Panc1 (cell line): ENCODE measurements around the gene APMAP. TPM values are rescaled to one million over a fixed set of nuclear protein-coding genes. Genes with fewer than 3 reads are reported as not detected.
A peak's percentile ranks its signal among the peaks of the same experiment; 100 is the strongest.
"Not testable (repeated sequence)": the region's sequence is repeated elsewhere in the genome, so short reads cannot be mapped to it uniquely, and the experiment has no call there.

Source experiments
- ATAC-seq: fragments of 200-7000 bp; cut with Tn5 transposase; 2 replicates; pipeline ENCODE4 v1.9.1; 2020; ENCODE audit warnings: mild to moderate bottlenecking, moderate library complexity
- BruUV-seq: library from RNA; stranded (reverse); fragments of 400-500 nt; replicated peaks from 2 replicates; lab custom pipeline; 2021; lab: Mats Ljungman, UMichigan
- CTCF ChIA-PET: fragments of 300-600 bp; sonication (Branson Sonifier 250); formaldehyde crosslinking; loops from one replicate; lab custom pipeline; 2022; ENCODE audit warnings: antibody characterized with exemption; lab: Charles Lee
- POLR2A ChIA-PET: fragments of 300-600 bp; sonication (Branson Sonifier 250); formaldehyde crosslinking; loops from one replicate; lab custom pipeline; 2022; ENCODE audit warnings: antibody characterized with exemption; lab: Charles Lee
- DNase-seq: peaks from one replicate; pipeline ENCODE4 v3.0.0-alpha.2; 2010; ENCODE audit warnings: low read depth, low spot score
- H3K27ac ChIP-seq: 2 replicates; pipeline ENCODE4 v1.5.1; 2011; ENCODE audit warnings: mild to moderate bottlenecking, low read length, inconsistent platforms
- H3K27me3 ChIP-seq: fragments of 200-500 bp; sonication (Bioruptor generic); 2 replicates; pipeline ENCODE4 v1.6.0; 2014; ENCODE audit warnings: low read length, inconsistent platforms; ENCODE audit not compliant: control insufficient read depth, insufficient read depth
- H3K36me3 ChIP-seq: fragments of 200-500 bp; sonication (Bioruptor generic); 2 replicates; pipeline ENCODE4 v1.5.1; 2014; ENCODE audit warnings: inconsistent platforms, mild to moderate bottlenecking, low read length, moderate library complexity; ENCODE audit not compliant: control insufficient read depth, insufficient read depth
- H3K4me1 ChIP-seq: 2 replicates; pipeline ENCODE4 v1.5.1; 2011; ENCODE audit warnings: inconsistent platforms, mild to moderate bottlenecking, low read length, moderate library complexity; ENCODE audit not compliant: control insufficient read depth, insufficient read depth
- H3K4me3 ChIP-seq, 2 experiments: 2 replicates each; pipeline ENCODE4 v1.5.1; 2011 to 2012; ENCODE audit warnings: low read depth in 2 of 2, low read length in 2 of 2, mild to moderate bottlenecking in 2 of 2, inconsistent platforms in 1 of 2, moderate library complexity in 1 of 2
- H3K9me3 ChIP-seq: fragments of 200-500 bp; sonication (Bioruptor generic); 2 replicates; pipeline ENCODE4 v1.5.1; 2014; ENCODE audit warnings: low read depth, mild to moderate bottlenecking, inconsistent platforms, low read length, moderate library complexity; ENCODE audit not compliant: control insufficient read depth, insufficient read depth
- POLR2AphosphoS5 ChIP-seq: IDR thresholded peaks from 2 replicates; pipeline ENCODE4 v1.6.1; 2012; ENCODE audit warnings: mild to moderate bottlenecking, low read depth, low read length, moderate library complexity
- SIN3A ChIP-seq: IDR thresholded peaks from 2 replicates; pipeline ENCODE4 v1.6.1; 2012; ENCODE audit warnings: low read depth, mild to moderate bottlenecking, low read length, moderate library complexity, borderline replicate concordance; ENCODE audit not compliant: insufficient read depth
- TCF7L2 ChIP-seq: IDR thresholded peaks from 2 replicates; pipeline ENCODE4 v1.6.1; 2011; ENCODE audit warnings: mild to moderate bottlenecking, low read depth, low read length, inconsistent platforms
- in situ Hi-C: cut with HindIII; loops from 2 replicates; pipeline ENCODE4 v1.10.0; 2016; ENCODE audit warnings: low sequenced_read_pairs, low pct_unique_long_range_greater_than_20kb
- intact Hi-C: fragments of 100-400 bp; cut with micrococcal nuclease; formaldehyde crosslinking; loops from one replicate; pipeline ENCODE4 v1.10.0; 2022; ENCODE audit not compliant: unreplicated experiment
- total RNA-seq: library from RNA; stranded (reverse); gene quantifications from one replicate; pipeline ENCODE4 v1.2.1, GENCODE V29; 2021; ENCODE audit not compliant: unreplicated experiment
- TF ChIP-seq, protein P1 (sequence below): fragments of 450-650 bp; IDR thresholded peaks from 2 replicates; pipeline ENCODE4 v1.5.1; 2017; ENCODE audit warnings: mild to moderate bottlenecking
- TF ChIP-seq, protein P2 (sequence below), 2 experiments: IDR thresholded peaks; 2 replicates each; pipeline ENCODE4 v1.6.1; 2011 to 2012; ENCODE audit warnings: low read depth in 2 of 2, control low read depth in 1 of 2, low read length in 1 of 2, mild to moderate bottlenecking in 1 of 2, moderate library complexity in 1 of 2; ENCODE audit not compliant: insufficient read depth in 1 of 2

APMAP gene
- total RNA-seq, 1 experiment from 2014 or later: 165 TPM

DNA sequence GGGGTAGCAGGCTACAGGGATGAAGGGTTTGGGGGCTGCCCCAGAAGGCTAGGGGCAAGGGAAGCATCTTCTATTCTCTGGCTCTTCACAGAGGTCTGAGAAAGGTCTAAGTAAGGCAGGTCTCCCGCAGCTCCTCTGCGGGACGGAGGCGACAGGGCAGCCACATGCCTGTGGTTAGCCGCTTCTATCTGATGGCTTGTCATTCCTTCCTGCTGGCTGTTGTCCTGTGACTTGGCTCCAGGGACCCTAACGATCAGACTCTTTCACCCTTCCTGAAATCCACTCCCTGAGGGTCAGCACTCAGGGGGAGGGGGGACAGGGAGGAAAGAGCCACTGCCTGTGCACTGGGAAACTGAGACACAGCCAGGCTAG, 42.8 kb downstream of the APMAP start:
- POLR2A ChIA-PET: no interaction called here
- H3K27ac ChIP-seq: no peak overlapping the region
- no peaks in the 10 kb centered on the region for H3K27me3 ChIP-seq
- DNase-seq: no peak
- peaks cover 3% of the 10 kb centered on the region; the same call in 1 of the 2 replicates for H3K4me1 ChIP-seq
- intact Hi-C loops: no loop called here
- BruUV-seq: no TSS peak
- H3K4me3 ChIP-seq: no peak overlapping the region
- TF ChIP-seq TCF7L2 (no peak), POLR2AphosphoS5 (no peak), SIN3A (no peak)
- TF ChIP-seq, protein P1, sequence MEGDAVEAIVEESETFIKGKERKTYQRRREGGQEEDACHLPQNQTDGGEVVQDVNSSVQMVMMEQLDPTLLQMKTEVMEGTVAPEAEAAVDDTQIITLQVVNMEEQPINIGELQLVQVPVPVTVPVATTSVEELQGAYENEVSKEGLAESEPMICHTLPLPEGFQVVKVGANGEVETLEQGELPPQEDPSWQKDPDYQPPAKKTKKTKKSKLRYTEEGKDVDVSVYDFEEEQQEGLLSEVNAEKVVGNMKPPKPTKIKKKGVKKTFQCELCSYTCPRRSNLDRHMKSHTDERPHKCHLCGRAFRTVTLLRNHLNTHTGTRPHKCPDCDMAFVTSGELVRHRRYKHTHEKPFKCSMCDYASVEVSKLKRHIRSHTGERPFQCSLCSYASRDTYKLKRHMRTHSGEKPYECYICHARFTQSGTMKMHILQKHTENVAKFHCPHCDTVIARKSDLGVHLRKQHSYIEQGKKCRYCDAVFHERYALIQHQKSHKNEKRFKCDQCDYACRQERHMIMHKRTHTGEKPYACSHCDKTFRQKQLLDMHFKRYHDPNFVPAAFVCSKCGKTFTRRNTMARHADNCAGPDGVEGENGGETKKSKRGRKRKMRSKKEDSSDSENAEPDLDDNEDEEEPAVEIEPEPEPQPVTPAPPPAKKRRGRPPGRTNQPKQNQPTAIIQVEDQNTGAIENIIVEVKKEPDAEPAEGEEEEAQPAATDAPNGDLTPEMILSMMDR: no peak
- TF ChIP-seq, protein P2, sequence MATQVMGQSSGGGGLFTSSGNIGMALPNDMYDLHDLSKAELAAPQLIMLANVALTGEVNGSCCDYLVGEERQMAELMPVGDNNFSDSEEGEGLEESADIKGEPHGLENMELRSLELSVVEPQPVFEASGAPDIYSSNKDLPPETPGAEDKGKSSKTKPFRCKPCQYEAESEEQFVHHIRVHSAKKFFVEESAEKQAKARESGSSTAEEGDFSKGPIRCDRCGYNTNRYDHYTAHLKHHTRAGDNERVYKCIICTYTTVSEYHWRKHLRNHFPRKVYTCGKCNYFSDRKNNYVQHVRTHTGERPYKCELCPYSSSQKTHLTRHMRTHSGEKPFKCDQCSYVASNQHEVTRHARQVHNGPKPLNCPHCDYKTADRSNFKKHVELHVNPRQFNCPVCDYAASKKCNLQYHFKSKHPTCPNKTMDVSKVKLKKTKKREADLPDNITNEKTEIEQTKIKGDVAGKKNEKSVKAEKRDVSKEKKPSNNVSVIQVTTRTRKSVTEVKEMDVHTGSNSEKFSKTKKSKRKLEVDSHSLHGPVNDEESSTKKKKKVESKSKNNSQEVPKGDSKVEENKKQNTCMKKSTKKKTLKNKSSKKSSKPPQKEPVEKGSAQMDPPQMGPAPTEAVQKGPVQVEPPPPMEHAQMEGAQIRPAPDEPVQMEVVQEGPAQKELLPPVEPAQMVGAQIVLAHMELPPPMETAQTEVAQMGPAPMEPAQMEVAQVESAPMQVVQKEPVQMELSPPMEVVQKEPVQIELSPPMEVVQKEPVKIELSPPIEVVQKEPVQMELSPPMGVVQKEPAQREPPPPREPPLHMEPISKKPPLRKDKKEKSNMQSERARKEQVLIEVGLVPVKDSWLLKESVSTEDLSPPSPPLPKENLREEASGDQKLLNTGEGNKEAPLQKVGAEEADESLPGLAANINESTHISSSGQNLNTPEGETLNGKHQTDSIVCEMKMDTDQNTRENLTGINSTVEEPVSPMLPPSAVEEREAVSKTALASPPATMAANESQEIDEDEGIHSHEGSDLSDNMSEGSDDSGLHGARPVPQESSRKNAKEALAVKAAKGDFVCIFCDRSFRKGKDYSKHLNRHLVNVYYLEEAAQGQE (IDR thresholded peaks at IDR 0.05; ENCODE audit: insufficient read depth in 1 of 2, low read depth in 2 of 2, low read length in 1 of 2): no peak
- no peaks in the 10 kb centered on the region for H3K36me3 ChIP-seq
- ATAC-seq: peak; percentile 46
- H3K9me3 ChIP-seq: no peaks in the 10 kb centered on the region
- CTCF ChIA-PET: no interaction called here
- in situ Hi-C loops: no loop called here

DNA sequence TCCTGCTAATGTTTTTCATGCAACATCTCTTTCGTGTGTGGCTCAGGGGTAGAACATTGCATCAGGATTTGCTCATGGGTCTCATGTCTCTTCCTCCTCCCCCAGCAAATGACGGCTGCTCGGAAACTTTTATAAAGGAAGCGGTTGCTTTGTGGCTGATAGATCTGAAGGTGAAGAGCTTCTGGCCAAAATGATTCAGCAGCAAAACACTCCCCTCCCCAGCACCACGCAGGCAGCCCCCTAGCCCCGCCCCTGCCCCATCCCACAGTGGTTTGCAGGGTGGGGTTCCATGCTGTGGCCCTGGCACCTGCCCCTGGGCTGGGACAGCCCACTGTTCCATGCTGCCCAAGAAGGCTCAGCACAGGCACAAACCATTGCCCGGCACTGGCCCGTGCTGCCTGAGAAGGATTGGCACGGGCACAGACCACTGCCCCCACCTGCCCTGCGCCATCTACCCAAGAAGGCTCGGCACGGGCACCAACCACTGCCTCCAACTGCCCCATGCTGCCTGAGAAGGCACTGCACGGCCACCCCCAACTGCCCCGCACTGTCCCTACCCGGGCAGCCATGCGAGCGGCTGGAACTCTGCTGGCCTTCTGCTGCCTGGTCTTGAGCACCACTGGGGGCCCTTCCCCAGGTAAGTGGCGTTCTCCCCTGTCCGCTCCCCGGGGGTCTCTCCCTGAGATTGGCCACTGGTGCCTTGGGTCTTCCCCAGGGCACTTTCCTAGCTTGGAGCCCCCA, 43.4 kb downstream of the APMAP start, which contains the start of gene CST7:
Gene CST7 (plus strand): TSS at position 331 of the 741 bp plus-strand sequence. CDS start 237 bp downstream, at position 568.
- no peaks in the 10 kb centered on the region for H3K9me3 ChIP-seq
- DNase-seq: no peak
- H3K36me3 ChIP-seq: no peaks in the 10 kb centered on the region
- peak; percentile 19; the same call in 1 of the 2 replicates for ATAC-seq
- BruUV-seq: no TSS peak
- TF ChIP-seq, protein P2 (IDR thresholded peaks at IDR 0.05; ENCODE audit: insufficient read depth in 1 of 2, low read depth in 2 of 2, low read length in 1 of 2): no peak
- TF ChIP-seq POLR2AphosphoS5 (no peak), TCF7L2 (no peak)
- TF ChIP-seq, protein P1: no peak
- ChIA-PET POLR2A (no interaction called here), CTCF (no interaction called here)
- intact Hi-C loops: no loop called here
- no peaks in the 10 kb centered on the region for H3K27me3 ChIP-seq
- H3K4me1 ChIP-seq: peaks cover 3% of the 10 kb centered on the region; the same call in 1 of the 2 replicates
- H3K27ac ChIP-seq: no peak within 1 kb of the TSS
- H3K4me3 ChIP-seq: no peak within 1 kb of the TSS
- in situ Hi-C loops: no loop called here

DNA sequence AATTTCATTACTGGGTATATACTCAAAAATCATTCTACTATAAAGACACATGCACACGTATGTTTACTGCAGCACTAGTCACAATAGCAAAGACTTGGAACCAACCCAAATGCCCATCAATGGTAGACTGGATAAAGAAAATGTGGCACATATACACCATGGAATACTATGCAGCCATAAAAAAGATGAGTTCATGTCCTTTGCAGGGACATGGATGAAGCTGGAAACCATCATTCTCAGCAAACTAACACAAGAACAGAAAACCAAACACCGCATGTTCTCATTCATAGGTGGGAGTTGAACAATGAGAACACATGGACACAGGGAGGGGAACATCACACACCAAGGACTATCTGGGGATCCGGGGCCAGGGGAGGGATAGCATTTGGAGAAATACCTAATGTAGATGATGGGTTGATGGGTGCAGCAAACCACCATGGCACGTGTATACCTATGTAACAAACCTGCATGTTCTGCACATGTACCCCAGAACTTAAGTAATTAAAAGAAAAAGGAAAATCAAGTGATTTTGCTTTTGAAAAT, 44.1 kb downstream of the APMAP start:
- DNase-seq, BruUV-seq, H3K27me3 ChIP-seq, H3K9me3 ChIP-seq, H3K4me1 ChIP-seq, intact Hi-C loops, H3K36me3 ChIP-seq, POLR2A ChIA-PET, H3K27ac ChIP-seq, CTCF ChIA-PET, ATAC-seq, in situ Hi-C loops, H3K4me3 ChIP-seq: not testable (repeated sequence)
